GM19099 (cell line): ENCODE results near the gene MAB21L1.

Source experiments
- POLR2A ChIP-seq: IDR thresholded peaks from 3 replicates; pipeline ENCODE4 v1.6.1; 2011; ENCODE audit warnings: low read depth; ENCODE audit not compliant: insufficient read length; ENCODE audit errors: extremely low read depth

The MAB21L1 gene

GRCh38 chr13:35471706-35472322 is 4.7 kb downstream of the MAB21L1 start:
- no peak for TF ChIP-seq POLR2A

GRCh38 chr13:35470671-35471661 is 5.5 kb downstream of the MAB21L1 start:
- TF ChIP-seq POLR2A: no peak

- TF ChIP-seq POLR2A: no peak
These were observed 6.5 kb downstream of the MAB21L1 start for GRCh38 chr13:35469806-35470525.

- no peak for TF ChIP-seq POLR2A
These were observed 8.3 kb downstream of the MAB21L1 start for GRCh38 chr13:35468195-35468594.

- no peak for TF ChIP-seq POLR2A
These were observed 11.1 kb downstream of the MAB21L1 start for GRCh38 chr13:35465371-35465770.

GRCh38 chr13:35460061-35460460 is 16.4 kb downstream of the MAB21L1 start:
- TF ChIP-seq POLR2A: no peak

- TF ChIP-seq POLR2A: no peak
These were observed 19.2 kb downstream of the MAB21L1 start for GRCh38 chr13:35457258-35457657.

- TF ChIP-seq POLR2A: no peak
These were observed 21.5 kb downstream of the MAB21L1 start for GRCh38 chr13:35455022-35455421.

GRCh38 chr13:35449821-35450220 is 26.7 kb downstream of the MAB21L1 start:
- TF ChIP-seq POLR2A: no peak

GRCh38 chr13:35448465-35448864 is 28.0 kb downstream of the MAB21L1 start:
- no peak for TF ChIP-seq POLR2A
